ENCODE measurements around the gene ELOB.

ELOB gene

GRCh38 chr16:2766430-2767139 lies 10.5 kb downstream of the ELOB start:
- DNase-seq = no peak

DNA sequence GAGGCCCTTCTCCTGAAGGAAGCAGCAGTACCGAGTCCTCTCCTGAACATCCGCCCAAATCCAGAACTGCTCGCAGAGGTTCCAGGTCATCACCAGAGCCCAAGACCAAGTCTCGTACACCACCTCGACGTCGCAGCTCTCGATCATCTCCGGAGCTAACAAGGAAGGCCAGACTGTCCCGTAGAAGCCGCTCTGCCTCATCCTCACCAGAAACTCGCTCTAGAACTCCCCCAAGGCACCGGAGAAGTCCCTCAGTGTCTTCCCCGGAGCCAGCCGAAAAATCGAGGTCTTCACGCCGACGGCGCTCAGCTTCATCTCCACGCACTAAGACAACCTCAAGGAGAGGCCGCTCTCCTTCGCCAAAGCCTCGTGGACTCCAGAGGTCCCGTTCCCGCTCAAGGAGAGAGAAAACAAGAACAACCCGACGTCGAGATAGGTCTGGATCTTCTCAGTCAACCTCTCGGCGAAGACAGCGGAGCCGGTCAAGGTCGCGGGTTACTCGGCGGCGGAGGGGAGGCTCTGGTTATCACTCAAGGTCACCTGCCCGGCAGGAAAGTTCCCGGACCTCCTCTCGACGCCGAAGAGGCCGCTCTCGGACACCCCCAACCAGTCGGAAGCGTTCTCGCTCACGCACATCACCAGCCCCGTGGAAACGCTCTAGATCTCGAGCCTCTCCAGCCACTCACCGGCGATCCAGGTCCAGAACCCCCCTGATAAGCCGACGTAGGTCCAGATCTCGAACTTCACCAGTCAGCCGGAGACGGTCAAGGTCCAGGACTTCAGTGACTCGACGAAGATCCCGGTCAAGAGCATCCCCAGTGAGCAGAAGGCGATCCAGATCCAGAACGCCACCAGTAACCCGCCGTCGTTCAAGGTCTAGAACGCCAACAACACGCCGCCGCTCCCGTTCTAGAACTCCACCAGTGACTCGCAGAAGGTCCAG lies 11.3 kb downstream of the ELOB start:
- no peak for DNase-seq

DNA sequence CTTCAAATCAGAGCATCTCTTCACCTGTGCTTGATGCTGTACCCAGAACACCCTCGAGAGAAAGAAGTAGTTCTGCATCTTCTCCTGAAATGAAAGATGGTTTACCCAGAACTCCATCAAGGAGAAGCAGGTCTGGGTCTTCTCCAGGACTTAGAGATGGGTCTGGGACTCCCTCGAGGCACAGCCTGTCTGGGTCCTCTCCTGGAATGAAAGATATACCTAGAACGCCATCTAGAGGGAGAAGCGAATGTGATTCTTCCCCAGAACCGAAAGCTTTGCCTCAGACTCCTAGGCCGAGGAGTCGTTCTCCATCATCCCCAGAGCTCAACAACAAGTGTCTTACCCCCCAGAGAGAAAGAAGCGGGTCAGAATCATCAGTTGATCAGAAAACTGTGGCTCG lies 12.4 kb downstream of the ELOB start:
- no peak for DNase-seq

- no peak for DNase-seq
These were observed 13.9 kb downstream of the ELOB start for GRCh38 chr16:2763173-2763572.

DNA sequence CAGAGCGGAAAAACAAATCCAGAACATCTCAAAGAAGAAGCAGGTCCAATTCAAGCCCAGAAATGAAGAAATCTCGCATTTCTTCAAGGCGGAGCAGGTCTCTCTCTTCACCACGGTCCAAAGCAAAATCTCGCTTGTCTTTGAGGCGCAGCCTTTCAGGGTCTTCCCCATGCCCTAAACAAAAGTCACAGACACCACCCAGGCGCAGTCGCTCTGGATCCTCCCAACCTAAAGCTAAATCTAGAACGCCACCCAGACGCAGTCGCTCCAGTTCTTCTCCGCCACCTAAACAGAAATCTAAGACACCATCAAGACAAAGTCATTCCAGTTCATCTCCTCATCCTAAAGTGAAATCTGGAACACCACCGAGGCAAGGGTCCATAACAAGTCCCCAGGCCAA lies 14.4 kb downstream of the ELOB start:
- no peak for DNase-seq

DNA sequence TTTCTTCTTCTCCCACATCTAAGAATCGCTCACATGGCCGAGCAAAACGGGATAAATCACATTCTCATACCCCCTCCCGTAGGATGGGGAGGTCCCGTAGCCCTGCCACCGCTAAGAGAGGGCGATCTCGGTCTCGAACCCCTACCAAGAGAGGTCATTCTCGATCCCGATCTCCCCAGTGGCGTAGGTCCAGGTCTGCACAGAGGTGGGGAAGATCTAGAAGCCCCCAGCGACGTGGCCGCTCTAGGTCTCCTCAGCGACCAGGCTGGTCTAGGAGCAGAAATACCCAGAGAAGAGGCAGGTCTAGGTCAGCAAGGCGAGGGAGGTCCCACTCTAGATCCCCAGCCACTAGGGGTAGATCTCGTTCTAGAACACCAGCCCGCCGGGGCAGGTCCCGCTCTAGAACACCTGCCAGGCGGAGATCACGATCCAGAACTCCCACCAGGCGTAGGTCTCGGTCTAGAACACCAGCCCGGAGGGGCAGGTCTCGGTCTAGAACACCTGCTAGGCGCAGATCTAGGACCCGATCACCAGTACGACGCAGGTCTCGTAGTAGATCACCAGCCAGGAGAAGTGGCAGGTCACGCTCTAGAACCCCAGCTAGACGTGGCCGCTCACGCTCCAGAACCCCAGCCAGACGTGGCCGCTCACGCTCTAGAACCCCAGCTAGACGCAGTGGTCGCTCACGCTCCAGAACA lies 15.0 kb downstream of the ELOB start:
- DNase-seq = no peak

- no peak for DNase-seq
These were observed 15.6 kb downstream of the ELOB start for GRCh38 chr16:2761472-2761871.

GRCh38 chr16:2757344-2757743 lies 19.7 kb downstream of the ELOB start:
- DNase-seq = no peak

DNA sequence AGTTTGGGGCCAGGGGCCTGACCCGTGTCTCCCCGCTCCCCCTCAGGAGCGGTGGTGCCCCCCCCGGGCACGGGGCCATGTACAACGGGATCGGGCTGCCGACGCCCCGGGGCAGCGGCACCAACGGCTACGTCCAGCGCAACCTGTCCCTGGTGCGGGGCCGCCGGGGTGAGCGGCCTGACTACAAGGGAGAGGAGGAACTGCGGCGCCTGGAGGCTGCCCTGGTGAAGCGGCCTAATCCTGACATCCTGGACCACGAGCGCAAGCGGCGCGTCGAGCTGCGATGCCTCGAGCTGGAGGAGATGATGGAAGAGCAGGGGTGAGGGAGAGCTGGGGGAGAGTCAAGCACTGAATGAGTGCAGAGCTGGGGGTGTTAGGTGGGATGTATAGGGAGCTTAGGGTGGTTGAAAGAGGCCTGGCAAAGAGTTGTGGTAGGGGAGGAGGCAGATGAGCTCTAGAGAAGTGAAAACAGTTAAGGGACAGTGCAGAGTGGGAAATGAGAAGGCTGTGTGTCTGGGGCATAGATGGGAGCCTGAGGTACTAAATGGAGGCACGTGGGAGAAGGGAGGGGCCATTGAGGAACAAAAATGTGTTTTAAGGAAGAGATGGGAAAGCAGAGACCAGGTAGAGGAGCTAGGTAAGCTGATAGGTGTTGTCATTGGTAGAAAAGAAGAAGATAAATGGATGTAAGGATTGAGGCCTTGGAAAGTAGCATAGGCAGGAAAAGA lies 20.6 kb downstream of the ELOB start:
- no peak for DNase-seq

DNA sequence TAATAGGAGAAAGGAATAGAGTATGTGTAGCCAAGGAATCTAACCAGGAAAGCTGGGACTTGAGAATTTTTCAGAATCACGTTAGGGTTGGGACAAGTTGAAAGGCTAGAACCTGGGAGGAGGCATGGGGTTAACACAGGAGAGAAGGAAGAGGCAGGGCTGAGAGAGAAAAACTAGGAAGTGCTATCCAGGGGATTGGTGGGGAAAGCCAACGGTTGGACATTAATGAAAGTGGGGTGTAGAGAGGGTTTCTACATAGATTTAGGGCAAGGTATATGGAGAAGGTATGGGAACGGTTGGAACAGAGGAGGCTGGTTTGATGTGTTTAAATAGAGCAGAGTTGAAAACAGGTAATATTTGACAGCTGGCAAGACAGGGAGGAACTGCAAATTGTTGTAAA lies 21.9 kb downstream of the ELOB start:
- DNase-seq = no peak

DNA sequence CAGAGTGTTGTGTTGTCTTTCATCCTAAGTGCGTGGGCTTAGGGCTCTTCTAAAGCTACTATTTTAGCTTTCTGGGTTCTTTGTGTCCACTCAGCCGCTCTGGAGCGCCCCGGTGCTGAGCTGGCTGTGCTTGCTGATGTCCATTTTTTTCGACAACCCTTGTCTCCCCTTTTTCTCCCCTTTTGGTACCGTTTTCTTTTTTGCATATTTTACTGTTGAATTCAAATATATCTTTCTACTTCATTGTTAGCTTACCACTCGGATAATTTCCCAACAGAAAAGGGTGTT lies 23.4 kb downstream of the ELOB start:
- DNase-seq = no peak

DNA sequence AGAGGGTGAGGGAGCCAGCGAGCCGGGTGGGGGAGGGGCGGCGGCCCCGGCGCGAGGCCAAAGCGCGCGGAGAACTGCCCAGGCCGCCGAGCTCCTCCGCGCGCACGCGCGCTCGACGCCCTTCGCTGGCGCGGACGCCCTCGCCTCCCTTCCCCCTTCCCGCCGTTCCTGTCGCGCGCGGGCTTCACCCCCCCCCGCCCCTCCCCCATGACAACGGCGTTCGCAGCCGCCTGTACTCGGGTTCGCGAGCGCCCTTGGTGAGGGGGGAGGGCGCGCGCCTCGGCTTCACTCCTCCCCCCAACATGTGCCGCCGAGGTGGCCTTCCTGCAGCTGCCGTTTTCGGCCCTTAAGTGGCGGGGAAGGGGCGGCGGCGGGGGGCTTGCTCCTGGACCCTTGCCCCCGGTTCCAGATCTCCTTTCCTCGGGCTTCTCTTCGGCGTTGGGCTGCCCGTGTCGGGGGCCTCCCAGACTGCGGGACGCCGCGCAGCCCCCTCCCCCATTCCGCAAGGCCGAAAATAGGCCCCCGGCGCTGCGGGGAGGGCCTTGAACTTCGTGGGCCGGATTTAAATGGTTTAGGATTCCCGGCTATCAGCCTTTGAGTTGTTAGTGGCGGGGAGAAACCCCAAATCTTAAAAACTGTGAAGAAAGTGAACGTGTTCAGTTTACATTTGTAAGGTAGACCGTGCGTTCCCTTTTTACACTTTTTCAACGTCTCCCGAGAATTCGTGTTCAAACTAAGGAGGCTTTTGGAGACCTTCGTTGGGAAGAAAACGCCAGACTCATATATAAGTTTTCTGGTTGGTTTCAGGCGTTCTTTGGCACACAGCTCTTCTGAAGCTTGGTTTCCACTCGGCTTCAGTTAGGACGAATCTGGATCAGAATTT lies 24.0 kb downstream of the ELOB start:
- peak; percentile 63 for DNase-seq

- DNase-seq = peak; percentile 89
These were observed 24.8 kb downstream of the ELOB start, which contains the start of gene SRRM2 for GRCh38 chr16:2752035-2752849. Gene SRRM2 (plus strand): TSS chr16:2752638. CDS start chr16:2756365, 3,727 bp downstream.

GRCh38 chr16:2751577-2752034 lies 25.5 kb downstream of the ELOB start:
- peak; percentile 51 for DNase-seq

DNA sequence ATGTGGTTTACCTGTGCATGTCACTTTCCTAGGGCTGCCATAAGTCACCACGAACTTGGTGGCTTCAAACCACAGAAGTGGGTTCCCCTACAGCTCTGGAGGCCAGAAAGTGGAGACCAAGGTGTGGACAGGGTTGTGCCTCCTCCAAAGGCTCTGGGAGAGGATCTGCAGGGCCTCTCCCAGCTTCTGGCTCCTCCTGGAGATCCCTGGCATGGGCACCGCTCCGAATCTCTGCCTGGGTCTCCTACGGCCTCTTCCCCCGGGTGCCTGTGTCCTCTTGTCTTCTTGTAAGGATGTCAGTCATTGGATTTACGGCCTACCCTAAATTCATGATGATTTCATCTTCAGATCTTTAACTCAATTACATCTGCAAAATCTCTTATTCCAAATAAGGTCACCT lies 27.1 kb downstream of the ELOB start:
- DNase-seq = no peak

GRCh38 chr16:2749476-2749875 lies 27.6 kb downstream of the ELOB start:
- no peak for DNase-seq

DNA sequence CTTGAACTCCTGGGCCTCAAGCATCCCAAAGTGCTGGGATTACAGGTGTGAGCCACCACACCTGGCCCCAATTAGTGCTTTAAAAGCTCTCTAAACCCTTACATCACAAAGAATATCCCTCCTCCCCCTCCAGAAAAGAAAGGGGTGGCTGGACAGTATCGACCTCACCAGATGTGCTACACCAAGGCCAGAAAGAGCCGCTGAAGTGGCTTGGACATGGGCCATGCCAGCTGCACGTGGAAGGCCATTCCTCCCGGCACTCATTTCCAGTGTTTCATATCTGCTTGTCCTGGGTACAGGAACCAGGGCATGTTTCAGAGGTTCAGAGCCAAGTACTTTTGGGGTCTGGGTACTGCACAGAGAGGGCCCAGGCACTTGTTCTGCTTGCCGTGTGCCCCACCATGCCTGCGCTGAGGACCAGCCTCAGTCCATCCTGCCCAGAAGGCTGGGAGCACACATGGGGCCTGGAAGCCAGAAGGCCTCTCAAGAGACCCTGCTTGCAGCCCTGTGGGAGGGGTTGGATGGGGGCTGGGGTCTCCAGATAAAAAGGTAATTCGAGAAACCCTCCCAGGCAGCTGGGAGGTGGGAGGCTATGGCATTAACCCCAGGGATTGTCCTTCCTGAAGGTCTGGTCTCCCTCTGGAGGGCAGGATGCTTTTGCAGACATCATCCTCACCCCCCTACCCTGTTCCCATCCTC lies 28.2 kb downstream of the ELOB start:
- DNase-seq = no peak

GRCh38 chr16:2745961-2746360 lies 31.1 kb downstream of the ELOB start:
- DNase-seq = no peak

GRCh38 chr16:2745116-2745890 lies 31.8 kb downstream of the ELOB start:
- no peak for DNase-seq

All from NCI-H510A (cell line).